ENCODE results near the gene TMEFF1.

Gene TMEFF1

GRCh38 chr9:100459963-100460362 is 13.0 kb upstream of the TMEFF1 start:
- Histone ChIP-seq H3K9me2 (replicated peaks; ENCODE audit: insufficient read depth, low read length) (no peaks in the 10 kb centered on the region), H3K79me2 (ENCODE audit: insufficient read depth, low read length) (no peaks in the 10 kb centered on the region), H3K27ac (ENCODE audit: low read depth, low read length) (no peak overlapping the region), H2AFZ (ENCODE audit: low read depth, low read length, severe bottlenecking) (no peak overlapping the region), H3K9ac (ENCODE audit: low read length) (no peak overlapping the region), H3K9me3 (ENCODE audit: insufficient read depth, low read length) (no peaks in the 10 kb centered on the region), H3F3A (ENCODE audit: insufficient read depth) (no peaks in the 10 kb centered on the region), H3K4me3 (ENCODE audit: insufficient read depth, low read length, poor library complexity, severe bottlenecking) (no peak overlapping the region), H4K20me1 (ENCODE audit: low read depth, low read length) (no peaks in the 10 kb centered on the region), H3K27me3 (ENCODE audit: low read length) (no peaks in the 10 kb centered on the region), H3K36me3 (ENCODE audit: low read length) (no peaks in the 10 kb centered on the region), H3K4me2 (ENCODE audit: low read depth, low read length, poor library complexity, severe bottlenecking) (no peak overlapping the region)
- TF ChIP-seq EZH2phosphoT487 (conservative IDR thresholded peaks at IDR 0.05; ENCODE audit: low read length) (no peak), CTCF (IDR thresholded peaks at IDR 0.05; ENCODE audit: insufficient read depth, low read length, poor library complexity, severe bottlenecking) (no peak)

- TF ChIP-seq CTCF (IDR thresholded peaks at IDR 0.05; ENCODE audit: insufficient read depth, low read length, poor library complexity, severe bottlenecking) = no peak
- TF ChIP-seq EZH2phosphoT487 (conservative IDR thresholded peaks at IDR 0.05; ENCODE audit: low read length) = no peak
- no peaks in the 10 kb centered on the region for H3K9me3 ChIP-seq (ENCODE audit: insufficient read depth, low read length)
Observed at GRCh38 chr9:100465274-100465673, 7.7 kb upstream of the TMEFF1 start.

GRCh38 chr9:100465761-100466160 is 7.2 kb upstream of the TMEFF1 start:
- Histone ChIP-seq H3K27me3 (ENCODE audit: low read length) (no peaks in the 10 kb centered on the region), H3K9me2 (replicated peaks; ENCODE audit: insufficient read depth, low read length) (no peaks in the 10 kb centered on the region), H3K27ac (ENCODE audit: low read depth, low read length) (no peak overlapping the region), H3K9ac (ENCODE audit: low read length) (no peak overlapping the region), H3K4me2 (ENCODE audit: low read depth, low read length, poor library complexity, severe bottlenecking) (no peak overlapping the region), H3K79me2 (ENCODE audit: insufficient read depth, low read length) (no peaks in the 10 kb centered on the region), H4K20me1 (ENCODE audit: low read depth, low read length) (no peaks in the 10 kb centered on the region), H3K9me3 (ENCODE audit: insufficient read depth, low read length) (no peaks in the 10 kb centered on the region), H3K36me3 (ENCODE audit: low read length) (no peaks in the 10 kb centered on the region), H3F3A (ENCODE audit: insufficient read depth) (no peaks in the 10 kb centered on the region), H3K4me3 (ENCODE audit: insufficient read depth, low read length, poor library complexity, severe bottlenecking) (no peak overlapping the region), H2AFZ (ENCODE audit: low read depth, low read length, severe bottlenecking) (no peak overlapping the region)
- TF ChIP-seq CTCF (IDR thresholded peaks at IDR 0.05; ENCODE audit: insufficient read depth, low read length, poor library complexity, severe bottlenecking) = no peak

More at GRCh38 chr9:100465274-100465673, 7.7 kb upstream of the TMEFF1 start:
- H3K9me2 ChIP-seq (replicated peaks; ENCODE audit: insufficient read depth, low read length) = no peaks in the 10 kb centered on the region
- H3K36me3 ChIP-seq (ENCODE audit: low read length) = no peaks in the 10 kb centered on the region
- no peaks in the 10 kb centered on the region for H3K79me2 ChIP-seq (ENCODE audit: insufficient read depth, low read length)
- no peak overlapping the region for H3K27ac ChIP-seq (ENCODE audit: low read depth, low read length)
- H3K27me3 ChIP-seq (ENCODE audit: low read length) = no peaks in the 10 kb centered on the region
- H3K9ac ChIP-seq (ENCODE audit: low read length) = no peak overlapping the region
- H2AFZ ChIP-seq (ENCODE audit: low read depth, low read length, severe bottlenecking) = no peak overlapping the region
- H3F3A ChIP-seq (ENCODE audit: insufficient read depth) = no peaks in the 10 kb centered on the region
- H4K20me1 ChIP-seq (ENCODE audit: low read depth, low read length) = no peaks in the 10 kb centered on the region
- H3K4me3 ChIP-seq (ENCODE audit: insufficient read depth, low read length, poor library complexity, severe bottlenecking) = no peak overlapping the region
- no peak overlapping the region for H3K4me2 ChIP-seq (ENCODE audit: low read depth, low read length, poor library complexity, severe bottlenecking)

All from SU-DHL-6 (cell line).